Stimulated activated naive CD8-positive, alpha-beta T cell treated with anti-CD3 and anti-CD28 coated beads, Interleukin-15, Interleukin-2, amounts not matched to agents 100 U/mL and 50 U/mL, for 24 hours (primary cell): ENCODE measurements around the gene PCDHGB4.
"Not testable (repeated sequence)": the region's sequence is repeated elsewhere in the genome, so short reads cannot be mapped to it uniquely, and the experiment has no call there.

Experiments used
- ATAC-seq: fragments of 150-1000 bp; cut with Tn5 transposase; one replicate; pipeline ENCODE4 v1.10.0; 2021
- DNase-seq: peaks from one replicate; pipeline ENCODE4 v3.0.0; 2021

Gene PCDHGB4

GRCh38 chr5:141387557-141388311, at the start of gene PCDHGB4:
Gene PCDHGB4, plus strand, starts transcription at chr5:141387698. Its CDS starts 187 bp downstream, at chr5:141387885.
- DNase-seq = peak; percentile 19
- peak; percentile 23 for ATAC-seq

- ATAC-seq (no peak), DNase-seq (no peak)
Observed at GRCh38 chr5:141338538-141339306, 48.8 kb upstream of the PCDHGB4 start, which contains the start of gene PCDHGA2. Gene PCDHGA2, plus strand, starts transcription at chr5:141338760.

- ATAC-seq, DNase-seq: not testable (repeated sequence)
Observed at GRCh38 chr5:141340781-141341354, 46.6 kb upstream of the PCDHGB4 start.

- no peak for ATAC-seq
- DNase-seq = no peak
Observed at GRCh38 chr5:141342773-141343172, 44.7 kb upstream of the PCDHGB4 start.

GRCh38 chr5:141343242-141343952, 44.1 kb upstream of the PCDHGB4 start, which contains the start of gene PCDHGA3:
Gene PCDHGA3, plus strand, starts transcription at chr5:141343829. Its CDS starts 205 bp downstream, at chr5:141344034.
- DNase-seq (no peak), ATAC-seq (no peak)

- DNase-seq (no peak), ATAC-seq (no peak)
Observed at GRCh38 chr5:141343953-141344463, 43.5 kb upstream of the PCDHGB4 start.

GRCh38 chr5:141345327-141345726, 42.2 kb upstream of the PCDHGB4 start:
- DNase-seq (no peak), ATAC-seq (no peak)

- not testable (repeated sequence) for ATAC-seq, DNase-seq
Observed at GRCh38 chr5:141346017-141346416, 41.5 kb upstream of the PCDHGB4 start.

GRCh38 chr5:141349917-141350619, 37.4 kb upstream of the PCDHGB4 start, which contains the start of gene PCDHGB1:
Gene PCDHGB1, plus strand, starts transcription at chr5:141350099. Its CDS starts 162 bp downstream, at chr5:141350261.
- DNase-seq (peak; percentile 22), ATAC-seq (no peak)

GRCh38 chr5:141351591-141351990, 35.9 kb upstream of the PCDHGB4 start:
- ATAC-seq (no peak), DNase-seq (no peak)

GRCh38 chr5:141354900-141355469, 32.5 kb upstream of the PCDHGB4 start, which contains the start of gene PCDHGA4:
Gene PCDHGA4, plus strand, starts transcription at chr5:141355021. Its CDS starts 87 bp downstream, at chr5:141355108.
- DNase-seq (no peak), ATAC-seq (no peak)

- no peak for ATAC-seq
- DNase-seq = no peak
Observed at GRCh38 chr5:141355641-141356040, 31.9 kb upstream of the PCDHGB4 start.

- DNase-seq = no peak
- no peak for ATAC-seq
Observed at GRCh38 chr5:141356133-141356532, 31.4 kb upstream of the PCDHGB4 start.

GRCh38 chr5:141356950-141357349, 30.5 kb upstream of the PCDHGB4 start:
- ATAC-seq (peak; percentile 19), DNase-seq (no peak)

GRCh38 chr5:141359790-141360426, 27.6 kb upstream of the PCDHGB4 start, which contains the start of gene PCDHGB2:
Gene PCDHGB2, plus strand, starts transcription at chr5:141359994. Its CDS starts 142 bp downstream, at chr5:141360136.
- DNase-seq (no peak), ATAC-seq (no peak)

- ATAC-seq (no peak), DNase-seq (no peak)
Observed at GRCh38 chr5:141360685-141361084, 26.8 kb upstream of the PCDHGB4 start.

GRCh38 chr5:141362719-141363118, 24.8 kb upstream of the PCDHGB4 start:
- ATAC-seq = no peak
- DNase-seq = no peak

- ATAC-seq (no peak), DNase-seq (no peak)
Observed at GRCh38 chr5:141363952-141364660, 23.4 kb upstream of the PCDHGB4 start, which contains the start of gene PCDHGA5. Gene PCDHGA5, plus strand, starts transcription at chr5:141364162. Its CDS starts 169 bp downstream, at chr5:141364331.
